Lower leg skin (tissue), 3 donors: Measurements from ENCODE around the gene SCN4B.

Experiments used
- CTCF ChIP-seq, 3 donors: fragments of 450-650 bp; IDR thresholded peaks; one replicate each; pipeline ENCODE4 v1.5.1; 2016; ENCODE audit warnings: antibody characterized with exemption in 3 of 3, mild to moderate bottlenecking in 3 of 3, moderate library complexity in 2 of 3
- POLR2A ChIP-seq, 2 donors: fragments of 450-650 bp; IDR thresholded peaks; one replicate each; pipeline ENCODE4 v1.6.1; 2016 to 2017; ENCODE audit warnings: antibody characterized with exemption in 2 of 2, mild to moderate bottlenecking in 1 of 2, moderate library complexity in 1 of 2

GRCh38 chr11:118148240-118148639, 4.4 kb downstream of the SCN4B start:
- TF ChIP-seq CTCF (IDR thresholded peaks at IDR 0.05) = no peak
- TF ChIP-seq POLR2A (IDR thresholded peaks at IDR 0.05) = no peak
